ENCODE measurements around the gene PGC.
"Not testable (repeated sequence)": the region's sequence is repeated elsewhere in the genome, so short reads cannot be mapped to it uniquely, and the experiment has no call there.

Gene PGC

GRCh38 chr6:41775293-41775882 lies 28.2 kb upstream of the PGC start:
- DNase-seq (ENCODE audit: low read depth), result no peak

DNA sequence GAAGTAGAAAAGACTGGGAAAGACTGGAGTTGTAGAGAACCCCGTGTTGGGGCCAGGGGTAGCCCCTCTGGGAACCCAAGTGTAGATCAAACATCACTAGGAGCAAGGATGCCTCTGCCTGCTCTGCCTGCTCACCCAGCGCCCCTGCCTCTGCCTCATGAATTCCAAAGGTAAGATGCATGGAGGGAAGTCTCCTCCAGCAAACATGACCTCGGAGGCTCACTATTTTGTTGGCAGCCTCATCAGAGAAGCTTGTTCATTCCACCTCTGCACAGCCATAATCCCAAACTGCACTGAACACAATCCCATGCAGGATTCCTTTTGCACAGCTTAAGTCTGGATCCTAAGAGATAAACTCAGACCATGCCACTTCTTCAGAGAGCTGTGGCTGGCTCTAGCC lies 27.6 kb upstream of the PGC start:
- no peak for DNase-seq (ENCODE audit: low read depth)

DNA sequence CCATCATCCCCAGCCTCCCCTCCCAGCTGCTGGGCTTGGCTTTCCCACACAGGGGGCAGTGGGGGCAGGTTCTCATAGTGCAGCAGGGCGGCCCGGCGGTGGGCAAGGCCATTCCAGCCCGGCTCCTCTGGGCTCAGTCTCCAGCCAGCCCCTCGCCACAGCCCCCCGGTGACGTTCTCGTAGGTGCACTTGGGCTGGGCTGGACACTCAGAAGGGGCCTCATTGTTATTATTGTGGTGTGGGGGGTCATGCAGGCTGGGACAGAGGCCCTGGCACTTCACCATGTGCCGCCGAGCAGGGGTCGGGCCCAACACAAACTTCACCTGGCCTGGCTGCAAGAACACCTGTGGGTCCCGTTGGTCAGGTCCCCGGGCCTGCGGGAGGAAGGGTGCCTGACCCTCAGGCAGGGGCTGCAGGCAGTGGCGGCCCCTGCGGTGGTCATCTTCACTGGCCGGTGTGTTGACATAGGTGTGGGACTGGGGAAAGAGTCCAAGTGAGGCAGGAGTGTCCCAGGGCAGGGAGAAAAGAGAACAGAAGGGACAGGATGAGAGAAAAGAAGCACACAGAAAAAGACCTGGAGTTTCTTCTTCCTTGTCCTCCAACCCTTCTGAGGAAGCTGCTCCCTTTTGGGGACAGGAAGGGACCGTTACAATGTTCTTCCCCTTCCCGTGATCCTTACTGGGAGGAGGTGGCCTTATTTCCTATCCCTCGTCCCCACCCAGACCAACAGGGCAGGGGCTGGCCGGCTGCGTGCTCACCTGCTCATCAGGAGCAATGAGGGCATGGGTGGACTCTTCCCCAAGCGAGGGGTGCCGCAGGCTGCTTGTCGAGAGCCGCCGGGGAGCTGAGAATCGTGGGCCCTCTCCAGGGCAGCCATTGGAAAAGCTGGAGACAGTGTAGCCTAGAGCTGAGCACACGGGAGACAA lies 24.1 kb upstream of the PGC start:
- no peak for DNase-seq (ENCODE audit: low read depth)

GRCh38 chr6:41770381-41771057 lies 23.3 kb upstream of the PGC start:
- DNase-seq (ENCODE audit: low read depth), result no peak

DNA sequence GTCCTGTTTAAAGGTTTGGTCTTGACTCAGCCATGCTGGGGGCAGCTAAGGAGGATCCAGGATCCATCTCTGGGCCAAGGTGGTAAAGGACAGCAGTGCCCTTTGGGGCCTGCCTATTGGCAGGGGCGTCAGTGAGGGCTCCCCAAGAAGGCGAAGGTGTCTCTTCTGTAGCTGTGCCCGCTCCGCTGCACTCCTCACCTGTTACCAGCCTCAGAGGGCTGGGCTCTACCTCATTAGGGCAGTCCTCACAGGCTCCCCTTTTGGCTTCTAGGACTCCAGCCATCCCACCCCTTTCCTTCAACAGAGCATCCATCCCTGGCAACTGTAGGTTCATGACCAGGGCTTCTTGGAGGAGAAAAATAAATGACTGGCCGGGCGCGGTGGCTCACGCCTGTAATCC lies 22.2 kb upstream of the PGC start:
- no peak for DNase-seq (ENCODE audit: low read depth)

- no peak for DNase-seq (ENCODE audit: low read depth)
These were observed 21.5 kb upstream of the PGC start for GRCh38 chr6:41768545-41769308.

DNA sequence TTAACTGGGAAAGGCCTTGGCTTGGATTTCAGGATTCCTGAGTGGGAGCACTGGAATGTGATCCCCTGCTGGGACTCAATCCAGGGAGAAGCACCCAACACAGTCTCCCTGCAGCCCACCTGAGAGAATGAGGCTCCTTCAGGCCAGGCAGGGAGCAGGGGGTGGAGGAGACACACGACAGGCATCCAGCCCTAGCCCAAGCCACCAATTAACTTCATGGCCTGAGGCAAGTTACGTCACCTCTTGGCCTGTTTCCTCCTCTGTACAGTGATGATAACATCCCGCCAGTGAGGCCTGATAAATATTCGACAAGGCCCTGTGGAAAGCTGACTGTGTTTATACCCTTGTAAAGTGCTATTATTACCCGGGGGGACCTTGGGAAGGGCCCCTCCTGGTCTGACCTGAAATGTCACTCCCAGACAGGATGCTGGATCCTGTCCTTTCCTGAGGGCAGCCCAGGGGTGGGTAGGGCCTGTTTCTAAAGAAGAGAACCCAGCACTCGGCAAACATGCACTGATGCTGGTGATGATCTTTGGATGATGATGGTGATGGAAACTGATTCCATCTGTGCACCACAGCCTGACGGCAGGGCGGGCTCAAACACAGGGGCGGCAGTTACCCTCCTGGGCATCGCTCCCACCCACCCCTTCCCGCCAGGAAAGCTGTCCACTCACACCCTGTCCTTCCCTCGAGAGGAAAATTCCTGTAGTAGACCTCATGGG lies 20.1 kb upstream of the PGC start:
- peak; percentile 54 for DNase-seq (ENCODE audit: low read depth)

GRCh38 chr6:41766043-41766664 lies 19.0 kb upstream of the PGC start:
- not testable (repeated sequence) for DNase-seq (ENCODE audit: low read depth)

DNA sequence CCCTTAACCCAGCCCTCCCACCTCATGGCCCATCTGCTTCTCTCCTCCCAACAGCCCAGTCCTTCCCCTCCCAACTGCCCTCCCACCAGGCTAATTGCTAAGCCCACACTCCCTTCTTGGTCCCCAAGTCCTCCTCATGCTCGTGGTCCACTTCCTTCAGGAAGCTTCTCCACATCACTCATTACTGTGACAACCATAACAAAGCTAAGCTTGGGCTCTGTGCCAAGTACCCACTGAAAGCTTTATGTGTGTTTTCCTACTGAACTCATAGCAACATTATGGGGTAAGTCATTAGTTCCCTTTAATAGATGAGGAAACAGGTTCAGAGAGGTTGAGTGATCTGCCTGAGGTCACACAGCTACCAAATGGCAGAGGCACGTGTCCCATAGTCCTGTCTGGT lies 16.3 kb upstream of the PGC start:
- DNase-seq (ENCODE audit: low read depth), result no peak

DNA sequence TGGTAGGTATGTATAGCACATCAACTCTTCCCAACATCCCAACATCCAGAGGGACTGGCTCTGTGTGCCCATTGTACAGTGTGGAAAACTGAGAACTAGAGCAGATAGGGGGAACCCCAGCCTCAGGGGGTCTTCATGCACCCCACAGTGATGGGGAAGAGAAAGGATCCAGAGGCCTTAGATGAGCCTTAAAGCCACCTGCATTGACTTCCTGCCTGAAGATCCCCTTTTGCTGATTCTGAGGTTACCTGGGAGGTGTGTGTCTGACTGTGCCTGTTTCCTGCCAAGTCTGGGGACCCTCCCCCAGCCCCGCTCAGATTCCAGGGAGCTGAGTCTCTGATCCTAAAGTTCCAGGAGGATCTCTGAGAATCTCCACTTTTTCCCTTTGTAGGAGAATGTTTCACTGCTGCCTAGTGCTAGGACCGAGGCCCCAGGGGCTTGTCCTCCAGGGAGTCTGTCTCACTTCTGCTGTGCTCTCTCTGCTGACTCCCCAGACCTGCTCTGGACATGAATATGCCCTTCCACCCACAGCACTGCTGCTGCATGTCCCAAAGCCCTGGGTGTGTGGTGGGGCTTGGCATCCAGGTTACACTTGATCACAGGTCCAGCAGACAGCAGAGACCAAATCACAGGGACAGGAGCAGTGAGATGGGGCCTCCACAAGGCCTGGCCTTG lies 12.8 kb upstream of the PGC start:
- no peak for DNase-seq (ENCODE audit: low read depth)

DNA sequence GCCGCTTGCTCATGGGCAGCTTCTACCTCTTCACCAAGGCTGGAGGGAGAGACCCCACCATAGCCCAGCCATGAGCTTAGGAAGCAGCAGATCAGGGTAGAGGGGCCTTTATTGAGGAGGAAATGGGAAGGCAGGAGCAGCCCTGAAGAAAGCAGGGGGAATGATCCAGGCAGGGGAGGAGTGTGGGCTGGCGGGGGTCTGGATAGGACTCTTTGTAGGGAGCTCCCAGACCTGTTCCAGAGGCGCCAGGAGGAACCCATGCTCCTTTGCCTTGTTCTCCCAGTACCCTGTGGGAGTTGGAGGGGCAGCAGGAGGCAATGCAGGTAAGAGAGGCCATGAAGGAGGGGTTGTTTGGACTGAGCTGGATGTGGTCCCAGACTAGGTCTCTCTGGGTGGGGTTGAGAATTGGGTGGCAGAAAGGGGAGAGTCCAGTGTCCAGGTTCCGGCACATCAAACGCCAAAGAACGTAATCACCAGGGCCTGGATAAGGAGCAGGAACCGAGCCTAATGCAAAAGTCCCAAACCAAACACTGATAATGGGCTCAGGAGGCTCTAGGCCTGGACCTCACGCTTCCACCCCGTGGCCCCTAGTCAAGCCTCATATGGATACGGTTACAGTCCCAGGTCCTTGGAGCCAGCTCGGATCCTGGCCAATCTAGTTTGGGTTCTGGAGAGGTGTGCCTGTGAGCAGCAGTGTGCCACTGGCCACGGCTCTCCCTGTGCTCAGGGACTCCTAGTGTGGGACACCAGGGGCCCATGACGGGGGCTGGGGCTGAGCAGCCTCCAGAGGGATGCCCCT lies 12.1 kb upstream of the PGC start:
- DNase-seq (ENCODE audit: low read depth), result no peak

DNA sequence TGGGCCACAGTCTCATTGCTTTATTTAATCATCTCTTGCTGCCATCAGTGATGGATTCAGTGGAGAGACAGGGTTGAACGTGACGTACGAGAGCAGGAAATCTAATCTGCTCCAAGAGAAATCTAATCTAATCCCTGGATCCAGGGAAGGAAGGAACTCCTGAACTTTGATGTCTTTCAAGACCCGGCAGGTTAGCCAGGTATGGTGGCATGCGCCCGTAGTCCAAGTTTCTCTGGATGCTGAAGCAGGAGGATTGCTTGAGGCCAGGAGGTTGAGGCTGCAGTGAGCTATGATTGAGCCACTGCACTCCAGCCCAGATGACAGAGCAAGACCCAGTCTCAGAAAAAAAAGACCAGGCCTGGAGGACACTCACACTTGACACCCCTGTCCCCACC lies 11.4 kb upstream of the PGC start:
- no peak for DNase-seq (ENCODE audit: low read depth)

DNA sequence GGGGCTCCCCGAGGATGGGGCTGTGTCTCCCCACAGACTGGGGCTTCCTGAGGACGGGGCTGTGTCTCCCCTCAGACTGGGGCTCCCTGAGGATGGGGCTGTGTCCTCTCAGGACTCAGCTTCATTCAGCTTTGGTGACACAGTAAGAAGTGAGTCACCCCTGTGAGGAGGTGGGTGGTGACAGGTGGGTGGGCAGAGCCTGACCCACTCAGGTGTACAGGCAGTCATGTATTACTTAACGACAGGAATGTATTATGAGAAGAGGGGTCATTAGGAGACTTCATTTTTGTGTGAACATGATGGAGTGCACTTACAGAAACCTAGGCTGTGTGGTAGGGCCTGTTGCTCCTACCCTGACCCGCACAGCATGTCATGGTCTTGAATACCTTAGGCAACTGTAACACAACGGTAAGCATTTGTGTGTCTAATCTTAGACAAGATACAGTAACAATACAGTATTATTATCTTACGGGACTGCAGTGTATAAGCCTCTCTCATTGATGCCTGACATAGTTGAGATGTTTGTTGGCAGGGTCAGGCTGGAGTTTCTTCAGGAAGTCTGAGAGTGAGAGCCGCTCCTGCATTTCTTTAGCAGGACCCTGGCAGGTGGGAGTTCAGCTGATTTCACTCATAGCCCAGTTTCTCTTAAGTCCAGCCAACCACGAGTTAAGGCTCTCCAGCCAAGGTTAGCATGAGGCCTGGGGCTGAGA lies 10.9 kb upstream of the PGC start:
- no peak for DNase-seq (ENCODE audit: low read depth)

DNA sequence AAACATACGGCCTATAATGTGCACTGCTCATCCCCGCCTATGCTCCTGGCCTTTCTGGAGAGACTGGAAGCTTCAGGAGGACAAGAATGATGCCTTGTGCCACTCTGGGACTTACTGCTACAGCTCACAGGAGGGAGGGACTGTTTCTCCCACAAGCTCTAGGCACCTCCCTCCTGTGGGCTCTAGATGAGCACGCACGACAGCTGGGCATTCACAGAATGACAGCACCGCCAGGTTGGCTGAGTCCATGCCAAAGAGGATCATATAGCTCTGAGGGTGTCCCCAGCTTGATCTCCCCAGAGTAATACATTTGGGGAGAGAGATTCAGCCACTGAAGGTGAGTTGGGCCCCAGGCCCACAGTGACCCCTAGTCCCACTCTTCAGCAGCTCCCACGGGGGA lies 10.1 kb upstream of the PGC start:
- DNase-seq (ENCODE audit: low read depth), result no peak

- no peak for DNase-seq (ENCODE audit: low read depth)
These were observed 9.2 kb upstream of the PGC start for GRCh38 chr6:41756354-41756753.

GRCh38 chr6:41755895-41756294 lies 8.7 kb upstream of the PGC start:
- DNase-seq (ENCODE audit: low read depth), result no peak

DNA sequence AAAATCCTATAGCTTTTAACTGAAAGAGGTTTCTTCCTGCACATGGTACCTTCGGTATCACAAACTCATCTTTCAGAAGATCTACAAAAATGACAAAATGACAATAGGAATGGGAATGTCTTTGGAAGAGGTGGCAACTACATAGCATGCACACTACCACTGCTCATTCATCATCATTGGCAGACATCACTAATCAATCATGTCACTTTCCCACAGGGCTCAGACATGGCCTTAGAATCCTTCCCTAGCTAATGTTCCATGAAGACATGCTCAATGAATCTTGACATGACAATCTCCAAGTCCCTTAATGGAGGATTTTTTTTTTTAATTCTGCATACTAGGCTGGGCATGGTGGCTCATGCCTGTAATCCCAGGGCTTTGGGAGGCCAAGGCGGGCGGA lies 3.2 kb upstream of the PGC start:
- no peak for DNase-seq (ENCODE audit: low read depth)

GRCh38 chr6:41748542-41748941 lies 1.3 kb upstream of the PGC start:
- no peak for DNase-seq (ENCODE audit: low read depth)

- no peak for DNase-seq (ENCODE audit: low read depth)
These were observed 893 bp upstream of the PGC start for GRCh38 chr6:41748102-41748477.

All from fibroblast of the conjunctiva (primary cell).